Measurements from ENCODE around the gene CBX8. TPM values are rescaled to one million over a fixed set of nuclear protein-coding genes. Genes with fewer than 3 reads are reported as not detected.

Gene CBX8
- total and polyA plus RNA-seq, 12 donors = 2.2 to 9.3 (median 5.4) TPM

GRCh38 chr17:79836972-79837887 lies 40.4 kb upstream of the CBX8 start:
- Histone ChIP-seq H3K27me3 (peaks cover 8 to 28% (median 26%) of the 10 kb centered on the region in 7 donors), H3K4me1 (peaks cover 30 to 71% (median 59%) of the 10 kb centered on the region in 9 donors), H3K36me3 (peaks cover 0 to 34% (median 21%) of the 10 kb centered on the region in 9 donors), H3K9me3 (no peaks in the 10 kb centered on the region), H3K27ac (peak overlapping the region; percentile 17 to 97 (median 92)), H3K4me3 (peak overlapping the region; percentile 53 to 99 (median 83))
- intact Hi-C loops (cut with DNase I) = loop anchor here in 5 of 10 donors (2.0 to 10.0 kb wide), 5 partner anchors 26 to 155 kb away; partner anchors contain the start of gene CBX8 (in 1 of the 5)
- TF ChIP-seq CTCF (IDR thresholded peaks at IDR 0.05) = peak in 5 of 9 donors; percentile 3 to 40 (median 19)
- ATAC-seq = peak in 7 of 8 donors; percentile 19 to 70 (median 60)
- WGBS, 2 donors = 20 to 33% methylated on average over 41 of the region's 41 CpGs
- peak; percentile 71 to 77 for DNase-seq

- WGBS, 2 donors = 56 to 63% methylated on average over 15 to 18 of the region's 18 CpGs
- intact Hi-C loops (cut with DNase I) = loop anchor here in 5 of 10 donors (2.0 to 10.0 kb wide), 5 partner anchors 26 to 156 kb away; partner anchors contain the start of gene CBX8 (in 1 of the 5)
- DNase-seq (no peak), ATAC-seq (no peak)
- Histone ChIP-seq H3K27ac (peak overlapping the region in 7 of 10 donors; percentile 41 to 97 (median 91)), H3K27me3 (peaks cover 1 to 21% (median 20%) of the 10 kb centered on the region in 7 donors), H3K36me3 (peaks cover 0 to 34% (median 21%) of the 10 kb centered on the region in 9 donors), H3K4me3 (peak overlapping the region in 9 of 10 donors; percentile 53 to 99 (median 84)), H3K9me3 (no peaks in the 10 kb centered on the region), H3K4me1 (peaks cover 34 to 71% (median 61%) of the 10 kb centered on the region in 9 donors)
- no peak for TF ChIP-seq CTCF (IDR thresholded peaks at IDR 0.05)
These were observed 39.7 kb upstream of the CBX8 start for GRCh38 chr17:79836510-79836971.

- peaks cover 35 to 71% (median 62%) of the 10 kb centered on the region in 9 donors for H3K4me1 ChIP-seq
- intact Hi-C loops (cut with DNase I) = loop anchor here in 5 of 10 donors (2.0 to 10.0 kb wide), 5 partner anchors 25 to 156 kb away; partner anchors contain the start of gene CBX8 (in 1 of the 5)
- no peak for ATAC-seq
These were observed 39.2 kb upstream of the CBX8 start for GRCh38 chr17:79835953-79836509.

More at GRCh38 chr17:79835953-79836509, 39.2 kb upstream of the CBX8 start:
- TF ChIP-seq CTCF (IDR thresholded peaks at IDR 0.05) = no peak
- 79 to 88% methylated on average over 24 of the region's 24 CpGs for WGBS, 2 donors
- Histone ChIP-seq H3K27ac (peak overlapping the region in 1 of 10 donors; percentile 96), H3K27me3 (peaks cover 0 to 16% (median 14%) of the 10 kb centered on the region in 7 donors), H3K9me3 (no peaks in the 10 kb centered on the region), H3K4me3 (peak overlapping the region in 3 of 10 donors; percentile 74 to 99 (median 91)), H3K36me3 (peaks cover 0 to 34% (median 21%) of the 10 kb centered on the region in 9 donors)
- DNase-seq = no peak
